ENCODE data around the gene EVI5L.
A peak's percentile ranks its signal among the peaks of the same experiment; 100 is the strongest.
"Not testable (repeated sequence)": the region's sequence is repeated elsewhere in the genome, so short reads cannot be mapped to it uniquely, and the experiment has no call there.

The EVI5L gene

DNA sequence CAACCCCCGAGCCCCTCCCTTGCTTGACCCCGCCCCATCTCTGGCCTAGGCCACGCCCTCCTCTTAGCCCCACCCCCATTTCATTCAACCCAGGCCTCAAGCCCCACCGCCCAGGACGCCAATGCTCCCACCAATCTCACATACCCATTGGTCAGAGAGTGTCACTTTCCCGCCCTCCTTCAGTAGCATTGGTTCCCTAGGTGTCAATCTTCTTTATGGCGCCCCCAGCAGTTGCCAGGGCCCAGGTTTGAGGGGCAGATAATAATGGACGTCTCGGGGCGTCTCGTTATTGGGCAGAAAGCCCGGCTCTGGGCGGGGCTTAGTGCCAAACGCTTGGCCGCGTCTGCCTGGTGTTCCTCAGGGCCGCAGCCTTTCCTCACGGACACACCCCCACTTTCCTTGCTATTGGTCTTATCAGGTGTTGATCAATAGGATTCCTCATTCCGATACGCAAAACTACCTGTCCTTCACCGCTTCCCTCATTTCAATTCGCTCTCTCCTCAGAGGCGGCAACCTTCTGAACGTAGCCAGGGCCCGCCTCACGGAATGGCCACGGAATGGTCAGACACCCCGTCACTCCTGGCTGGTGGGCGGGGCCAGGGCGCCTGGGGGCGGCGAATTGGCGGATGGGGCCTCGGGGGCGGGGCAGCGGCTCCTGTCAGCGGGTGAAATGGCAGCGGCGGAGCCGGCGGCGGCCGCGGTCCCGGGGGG lies at the start of gene EVI5L:
EVI5L (plus strand) TSS at position 658 of the 711 bp plus-strand sequence. CDS start 16,325 bp downstream, outside the sequence.
- peak; percentile 98 to 99 (median 98) for DNase-seq

DNA sequence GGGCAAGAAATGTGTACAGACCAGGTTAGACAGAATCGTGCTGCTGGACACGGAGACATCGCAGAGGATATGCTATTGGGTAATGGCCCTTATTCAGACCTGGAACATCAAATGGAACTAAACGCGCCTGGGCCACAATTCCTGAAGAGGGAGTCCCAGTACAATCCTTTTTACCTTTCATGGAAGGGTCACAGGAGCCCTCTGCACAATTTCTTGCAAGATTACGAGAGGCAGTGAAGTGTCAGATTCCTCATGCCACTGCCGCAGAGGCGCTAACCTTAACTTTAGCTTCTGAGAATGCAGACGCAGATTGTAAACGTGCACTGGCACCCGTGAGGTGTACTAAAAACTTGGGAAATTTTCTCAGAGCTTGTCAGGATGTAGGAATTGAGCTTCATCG lies 48.9 kb upstream of the EVI5L start:
- no peak for DNase-seq

DNA sequence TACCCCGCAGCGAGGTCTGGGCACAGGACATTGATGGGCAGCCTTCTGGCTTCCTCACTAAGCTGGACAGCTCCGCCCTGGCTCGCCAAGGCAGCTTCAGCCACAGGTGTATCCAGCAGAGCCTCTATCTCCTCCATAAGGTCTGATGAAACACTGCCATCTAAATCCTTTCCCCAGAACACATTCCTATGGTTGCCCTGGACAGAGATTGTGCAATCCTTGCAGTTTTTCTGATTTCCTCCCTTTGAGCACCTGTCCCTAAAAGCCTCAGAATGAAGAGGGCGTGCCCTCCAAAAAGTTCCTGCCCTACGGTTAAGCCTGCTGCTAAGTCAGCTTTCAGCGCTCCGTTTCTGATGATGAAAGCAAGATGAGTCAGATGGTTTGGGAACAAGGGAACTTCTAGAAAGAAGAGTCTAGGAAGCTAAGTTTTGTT lies 46.0 kb upstream of the EVI5L start:
- no peak for DNase-seq

DNA sequence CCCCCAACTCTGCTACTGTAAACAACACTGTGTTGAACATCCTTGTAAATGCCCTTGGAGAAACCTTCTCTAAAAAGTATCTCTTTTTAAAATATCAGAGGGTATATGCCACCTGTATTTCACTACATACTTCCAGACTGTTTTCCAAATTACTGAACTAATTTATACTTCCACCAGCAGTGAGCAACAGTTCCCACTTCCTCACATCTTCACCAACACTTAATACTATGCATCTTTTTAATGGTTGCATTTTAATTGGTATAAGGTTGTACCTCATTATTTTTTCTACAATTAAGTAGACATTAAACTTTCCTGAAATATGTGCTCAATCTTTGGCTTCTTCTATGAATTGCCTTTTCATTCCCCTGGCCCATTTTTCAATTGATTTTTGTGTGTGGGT lies 45.2 kb upstream of the EVI5L start:
- no peak for DNase-seq

GRCh38 chr19:7787141-7787540 lies 42.9 kb upstream of the EVI5L start:
- DNase-seq, result no peak

- no peak for DNase-seq
Measured at GRCh38 chr19:7787602-7788177, 42.3 kb upstream of the EVI5L start.

DNA sequence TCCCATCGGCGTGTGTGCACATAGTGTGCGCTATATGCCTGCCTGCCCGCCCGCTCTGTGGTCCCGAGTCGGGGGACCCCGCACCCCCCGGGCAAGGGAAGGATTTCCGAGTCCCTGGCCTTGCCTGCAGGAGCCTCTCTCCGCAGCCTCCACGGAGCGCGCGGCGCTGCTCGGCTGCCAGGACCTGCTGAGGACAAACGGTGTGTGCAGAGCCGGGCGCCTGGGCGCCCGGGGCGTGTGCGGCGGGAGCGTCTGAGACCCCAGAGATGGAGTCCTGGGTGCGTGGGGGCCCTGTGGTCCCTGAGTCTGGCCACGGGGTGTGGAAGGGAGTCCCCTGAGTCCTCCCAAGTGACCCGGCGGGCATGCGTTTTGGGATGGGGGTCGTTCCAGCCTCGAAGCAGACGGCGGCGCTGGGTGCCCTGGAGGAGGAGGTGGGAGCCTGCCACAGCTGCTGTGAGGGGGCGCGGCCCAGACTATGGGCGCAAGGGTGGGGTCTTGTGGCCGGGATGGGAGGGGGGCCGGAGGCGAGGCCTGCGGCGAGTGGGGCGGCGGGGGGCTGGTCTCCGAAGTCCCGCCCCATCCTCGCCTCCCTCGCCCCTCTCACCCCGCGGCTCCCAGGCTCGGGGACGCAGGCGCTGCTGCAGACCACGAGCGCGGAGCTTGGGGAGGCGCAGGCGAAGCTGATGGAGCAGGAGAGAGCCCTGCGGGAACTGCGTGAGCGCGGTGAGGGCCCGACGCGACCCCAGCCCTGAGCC lies 41.7 kb upstream of the EVI5L start:
- DNase-seq, result no peak

- DNase-seq, result no peak
Measured at GRCh38 chr19:7788933-7789323, 41.1 kb upstream of the EVI5L start.

DNA sequence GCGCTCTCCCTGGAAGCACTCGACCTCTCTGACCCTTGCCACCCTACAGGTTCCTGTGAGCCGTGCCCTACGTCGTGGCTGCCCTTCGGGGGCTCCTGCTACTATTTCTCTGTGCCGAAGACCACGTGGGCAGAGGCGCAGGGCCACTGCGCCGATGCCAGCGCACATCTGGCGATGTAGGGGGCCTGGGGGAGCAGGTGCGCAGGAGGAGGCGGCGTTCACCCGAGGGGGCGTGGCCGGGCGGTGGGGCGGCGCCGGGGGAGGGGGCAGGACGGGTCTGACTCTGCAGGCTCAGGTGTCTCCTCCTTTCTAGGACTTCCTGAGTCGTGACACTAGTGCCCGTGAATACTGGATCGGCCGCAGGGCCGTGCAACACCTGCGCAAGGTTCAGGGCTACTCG lies 40.6 kb upstream of the EVI5L start:
- no peak for DNase-seq

GRCh38 chr19:7790416-7790815 lies 39.6 kb upstream of the EVI5L start:
- DNase-seq, result no peak

DNA sequence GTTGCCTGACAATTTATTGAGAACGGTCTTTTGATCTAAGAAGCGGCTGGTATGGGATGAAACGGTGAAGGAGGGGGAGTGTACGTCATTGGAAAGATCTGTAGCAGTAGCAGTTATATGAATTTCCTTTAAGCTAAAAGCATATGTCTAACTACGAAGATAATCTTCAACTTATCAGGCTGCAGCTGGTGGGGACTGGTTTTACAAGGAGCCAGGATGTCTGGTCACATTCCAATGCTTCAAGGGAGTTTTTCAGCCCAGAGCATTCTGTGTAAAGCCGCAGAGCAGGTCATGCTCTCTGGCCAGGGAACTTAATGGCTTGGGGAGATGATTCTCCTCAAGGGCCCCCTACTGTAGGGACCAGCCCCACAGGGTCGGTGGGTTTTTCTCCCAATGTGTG lies 37.7 kb upstream of the EVI5L start:
- DNase-seq, result no peak

DNA sequence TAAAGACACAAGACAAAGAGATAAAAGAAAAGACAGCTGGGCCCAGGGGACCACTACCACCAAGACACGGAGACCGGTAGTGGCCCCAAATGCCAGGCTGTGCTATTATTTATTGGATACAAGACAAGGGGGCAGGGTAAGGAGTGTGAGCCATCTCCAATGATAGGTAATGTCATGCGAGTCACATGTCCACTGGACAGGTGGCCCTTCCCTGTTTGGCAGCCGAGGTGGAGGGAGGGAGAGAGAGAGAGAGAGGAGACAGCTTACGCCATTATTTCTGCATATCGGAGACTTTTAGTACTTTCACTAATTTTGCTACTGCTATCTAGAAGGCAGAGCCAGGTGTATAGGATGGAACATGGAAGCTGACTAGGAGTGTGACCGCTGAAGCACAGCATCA lies 37.3 kb upstream of the EVI5L start:
- not testable (repeated sequence) for DNase-seq

GRCh38 chr19:7793493-7793892 lies 36.5 kb upstream of the EVI5L start:
- no peak for DNase-seq

GRCh38 chr19:7795555-7796161 lies 34.4 kb upstream of the EVI5L start:
- no peak for DNase-seq

DNA sequence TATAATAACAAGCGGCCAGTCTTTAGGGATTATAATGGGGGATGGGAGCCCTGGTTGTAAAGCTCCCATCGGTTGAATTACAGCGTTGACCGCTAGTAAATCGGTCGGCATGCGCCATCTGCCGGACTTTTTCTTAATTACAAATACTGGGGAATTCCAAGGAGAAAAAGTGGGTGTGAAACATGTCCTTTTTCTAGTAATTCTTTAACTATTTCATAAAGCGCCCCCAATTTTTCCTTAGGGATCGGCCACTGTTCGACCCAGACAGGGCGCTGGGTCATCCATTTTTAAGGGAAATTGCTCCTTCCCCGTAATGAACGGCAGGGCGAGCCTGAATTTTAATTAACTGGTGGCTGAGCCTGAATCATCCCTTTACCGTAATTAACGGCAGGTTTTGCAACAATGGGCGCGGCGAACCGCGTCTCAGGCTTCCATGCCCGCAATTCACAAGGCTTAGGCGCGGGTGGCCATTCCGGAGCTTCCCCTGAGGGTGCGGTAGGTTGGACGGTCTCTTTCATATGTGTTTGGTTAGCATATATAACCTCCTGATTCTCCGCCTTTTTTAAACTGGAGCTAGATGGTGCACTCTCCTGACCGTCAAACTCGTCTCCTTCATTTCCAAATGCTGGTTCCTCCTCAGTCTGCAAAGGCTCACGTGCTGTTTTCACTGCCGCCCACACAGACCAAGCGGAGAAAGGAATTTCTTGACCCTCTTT lies 30.2 kb upstream of the EVI5L start:
- DNase-seq, result peak in 2 of 4 experiments; percentile 16 to 46

- no peak for DNase-seq
Measured at GRCh38 chr19:7801020-7801570, 28.9 kb upstream of the EVI5L start.

DNA sequence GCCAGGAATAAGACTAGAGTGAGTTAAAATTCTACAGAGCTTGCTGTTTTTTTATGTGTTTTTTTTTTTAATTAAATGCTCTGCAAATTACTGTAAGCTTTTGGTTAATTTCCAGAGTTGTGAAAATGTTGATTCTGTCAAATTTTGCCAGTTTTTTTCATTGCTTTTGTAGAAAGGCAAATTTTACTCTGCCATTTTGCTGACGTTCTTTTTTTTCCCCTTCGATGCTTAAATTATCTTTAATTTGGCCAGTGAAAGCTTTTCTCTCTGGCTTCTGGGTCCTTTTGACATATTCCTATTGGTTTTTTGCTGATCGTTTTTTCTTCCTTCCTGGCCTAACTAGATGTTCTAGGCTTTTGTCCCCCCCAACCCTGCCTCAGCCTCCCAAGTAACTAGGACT lies 23.8 kb upstream of the EVI5L start:
- no peak for DNase-seq

GRCh38 chr19:7806876-7807275 lies 23.1 kb upstream of the EVI5L start:
- DNase-seq, result no peak

- no peak for DNase-seq
Measured at GRCh38 chr19:7808108-7808507, 21.9 kb upstream of the EVI5L start.

- DNase-seq, result no peak
Measured at GRCh38 chr19:7811989-7812388, 18.0 kb upstream of the EVI5L start.

GRCh38 chr19:7815325-7815724 lies 14.7 kb upstream of the EVI5L start:
- DNase-seq, result no peak

- DNase-seq, result not testable (repeated sequence)
Measured at GRCh38 chr19:7816040-7816439, 14.0 kb upstream of the EVI5L start.

GRCh38 chr19:7817801-7818200 lies 12.2 kb upstream of the EVI5L start:
- no peak for DNase-seq
